GM23338 (cell line): ENCODE data around the gene PIP5K1C. TPM values are rescaled to one million over a fixed set of nuclear protein-coding genes. Genes with fewer than 3 reads are reported as not detected.

Experiments used
- ATAC-seq: fragments of 200-7000 bp; cut with Tn5 transposase; 3 replicates; pipeline ENCODE4 v1.9.1; 2020
- DNase-seq: peaks from one replicate; pipeline ENCODE4 v3.0.0-alpha.2; 2015; ENCODE audit warnings: low spot score
- H2AFZ ChIP-seq: fragments of 200-600 bp; sonication (generic); 2 replicates; pipeline ENCODE4 v1.8.0; 2016; ENCODE audit warnings: antibody characterized with exemption, mild to moderate bottlenecking, moderate library complexity
- H3F3A ChIP-seq: fragments of 200-600 bp; sonication (generic); replicated peaks from 2 replicates; pipeline ENCODE4 v1.8.0; 2017; ENCODE audit warnings: antibody characterized with exemption, mixed run types, low read depth
- H3K27ac ChIP-seq: fragments of 200-600 bp; sonication (generic); 2 replicates; pipeline ENCODE4 v1.6.1; 2016; ENCODE audit warnings: low read depth
- H3K27me3 ChIP-seq: fragments of 200-600 bp; sonication (generic); 2 replicates; pipeline ENCODE4 v1.8.0; 2016; ENCODE audit warnings: mild to moderate bottlenecking, mixed run types, moderate library complexity; ENCODE audit not compliant: insufficient read depth
- H3K36me3 ChIP-seq: fragments of 200-600 bp; sonication (generic); 2 replicates; pipeline ENCODE4 v1.8.0; 2016; ENCODE audit warnings: mild to moderate bottlenecking; ENCODE audit not compliant: insufficient read depth
- H3K4me1 ChIP-seq: fragments of 200-600 bp; sonication (generic); 2 replicates; pipeline ENCODE4 v1.8.0; 2016; ENCODE audit warnings: mild to moderate bottlenecking, moderate library complexity; ENCODE audit not compliant: insufficient read depth
- H3K4me2 ChIP-seq: fragments of 200-600 bp; sonication (generic); 2 replicates; pipeline ENCODE4 v1.7.1; 2017; ENCODE audit warnings: mixed run types
- H3K4me3 ChIP-seq: fragments of 200-600 bp; sonication (generic); 2 replicates; pipeline ENCODE4 v1.6.1; 2016; ENCODE audit warnings: mixed run types
- H3K79me2 ChIP-seq: fragments of 200-600 bp; sonication (generic); replicated peaks from 2 replicates; pipeline ENCODE4 v1.8.0; 2017; ENCODE audit warnings: mild to moderate bottlenecking; ENCODE audit not compliant: insufficient read depth
- H3K9me2 ChIP-seq: fragments of 200-600 bp; sonication (generic); 2 replicates; pipeline ENCODE4 v1.8.0; 2017; ENCODE audit not compliant: insufficient read depth
- H4K20me1 ChIP-seq: fragments of 200-600 bp; sonication (generic); replicated peaks from 2 replicates; pipeline ENCODE4 v1.8.0; 2017; ENCODE audit warnings: mild to moderate bottlenecking; ENCODE audit not compliant: insufficient read depth
- H3K27ac Mint-ChIP-seq: 2 replicates; pipeline ENCODE4 v1.8.0; 2020; ENCODE audit warnings: inconsistent platforms, mild to moderate bottlenecking, moderate library complexity, mixed read lengths
- H3K27me3 Mint-ChIP-seq: 3 replicates; pipeline ENCODE4 v1.8.0; 2022; ENCODE audit warnings: low read depth, mild to moderate bottlenecking, moderate library complexity, mixed read lengths, inconsistent platforms; ENCODE audit not compliant: insufficient read depth, poor library complexity
- H3K36me3 Mint-ChIP-seq: 3 replicates; pipeline ENCODE4 v1.8.0; 2021; ENCODE audit warnings: low read depth, mild to moderate bottlenecking, inconsistent platforms, moderate library complexity, mixed read lengths
- H3K4me1 Mint-ChIP-seq: 3 replicates; pipeline ENCODE4 v1.8.0; 2020; ENCODE audit warnings: mild to moderate bottlenecking, inconsistent platforms, mixed read lengths
- H3K4me3 Mint-ChIP-seq: 3 replicates; pipeline ENCODE4 v1.8.0; 2021; ENCODE audit warnings: moderate library complexity, mild to moderate bottlenecking, inconsistent platforms, mixed read lengths
- H3K9me3 Mint-ChIP-seq: 3 replicates; pipeline ENCODE4 v1.8.0; 2020; ENCODE audit warnings: moderate library complexity, mild to moderate bottlenecking, inconsistent platforms, mixed read lengths
- CREB1 ChIP-seq: fragments of 250-450 bp; sonication (Bioruptor Pico); IDR thresholded peaks from 2 replicates; pipeline ENCODE4 v1.5.0; 2020; ENCODE audit warnings: low read depth, mild to moderate bottlenecking, moderate library complexity
- CTCF ChIP-seq, 2 experiments: fragments of 200-600 bp in 1 of 2; sonication (generic) in 1 of 2; conservative IDR thresholded peaks; 2 replicates each; pipeline versions ENCODE4 v1.5.1 to v1.6.1; 2016 to 2017; ENCODE audit warnings: antibody characterized with exemption in 2 of 2, low read depth in 2 of 2, mild to moderate bottlenecking in 2 of 2, moderate library complexity in 1 of 2
- ETS1 ChIP-seq: IDR thresholded peaks from 2 replicates; pipeline ENCODE4 v1.6.1; 2016; ENCODE audit warnings: antibody characterized with exemption
- EZH2 ChIP-seq: fragments of 200-600 bp; sonication (generic); IDR thresholded peaks from one replicate; pipeline ENCODE4 v1.8.0; 2017; ENCODE audit warnings: antibody characterized with exemption, mild to moderate bottlenecking, low read depth; ENCODE audit not compliant: unreplicated experiment
- JUNB ChIP-seq: IDR thresholded peaks from one replicate; pipeline ENCODE4 v1.6.1; 2016; ENCODE audit warnings: antibody characterized with exemption; ENCODE audit not compliant: unreplicated experiment
- NANOG ChIP-seq: IDR thresholded peaks from 2 replicates; pipeline ENCODE4 v1.6.1; 2016; ENCODE audit warnings: antibody characterized with exemption, borderline replicate concordance
- POLR2AphosphoS5 ChIP-seq: IDR thresholded peaks from 2 replicates; pipeline ENCODE4 v1.6.1; 2016; ENCODE audit warnings: antibody characterized with exemption, low read depth
- REST ChIP-seq: IDR thresholded peaks from one replicate; pipeline ENCODE4 v1.6.1; 2018; ENCODE audit warnings: antibody characterized with exemption; ENCODE audit not compliant: unreplicated experiment
- STAT1 ChIP-seq: IDR thresholded peaks from one replicate; pipeline ENCODE4 v1.6.1; 2016; ENCODE audit warnings: antibody characterized with exemption; ENCODE audit not compliant: unreplicated experiment
- ZNF114 ChIP-seq: fragments of 250-450 bp; sonication (Bioruptor Pico); IDR thresholded peaks from 2 replicates; pipeline ENCODE4 v1.5.0; 2020; ENCODE audit warnings: mild to moderate bottlenecking, moderate library complexity
- ZNF331 ChIP-seq: fragments of 250-450 bp; sonication (Bioruptor Pico); IDR thresholded peaks from 2 replicates; pipeline ENCODE4 v1.5.0; 2020; ENCODE audit warnings: low read depth, mild to moderate bottlenecking, moderate library complexity
- polyA plus RNA-seq: library from polyadenylated mRNA; unstranded; fragments of >200 nt; fragmentation: Nextera tagmentation; extraction: Ambion mirVana; gene quantifications from 2 replicates; pipeline ENCODE4 v1.2.1, GENCODE V29; 2016
- total RNA-seq: library from RNA; depleted of rRNA; stranded (reverse); fragments of >200 nt; shearing (Covaris generic); gene quantifications from 2 replicates; pipeline ENCODE4 v1.2.3, GENCODE V29; 2014

The PIP5K1C gene
- total and polyA plus RNA-seq, 2 experiments from 2014 or later: 11.8 to 46.7 TPM

GRCh38 chr19:3734310-3734600 lies 34.0 kb upstream of the PIP5K1C start:
- Histone ChIP-seq H3K4me1 (no peaks in the 10 kb centered on the region), H3K4me2 (no peak overlapping the region), H2AFZ (no peak overlapping the region), H3K9me2 (no peaks in the 10 kb centered on the region), H3F3A (no peaks in the 10 kb centered on the region), H3K36me3 (peaks cover 4% of the 10 kb centered on the region; the same call in 1 of the 2 replicates), H3K79me2 (no peaks in the 10 kb centered on the region), H3K27me3 (no peaks in the 10 kb centered on the region), H3K4me3 (no peak overlapping the region), H4K20me1 (no peaks in the 10 kb centered on the region), H3K27ac (no peak overlapping the region)
- ATAC-seq (no peak), DNase-seq (no peak)
- TF ChIP-seq JUNB (no peak), NANOG (no peak), CREB1 (CRISPR knock-in tag) (no peak), ZNF331 (CRISPR knock-in tag) (no peak), CTCF (conservative IDR thresholded peaks at IDR 0.05; ENCODE audit: low read depth in 2 of 2) (no peak), ETS1 (no peak), STAT1 (no peak), POLR2AphosphoS5 (no peak), EZH2 (no peak), ZNF114 (CRISPR knock-in tag) (no peak), REST (no peak)
- Mint-ChIP-seq H3K4me3 (no peak overlapping the region), H3K36me3 (0 out of 3 replicates have a peak, but pooled peaks cover 3% of the 10 kb centered on the region), H3K27me3 (peaks cover 11% of the 10 kb centered on the region), H3K27ac (no peak overlapping the region), H3K9me3 (no peaks in the 10 kb centered on the region), H3K4me1 (no peaks in the 10 kb centered on the region)
